Measurements from ENCODE around the gene UBR7.

GRCh38 chr14:93195316-93195999 is 11.6 kb upstream of the UBR7 start:
- TF ChIP-seq TARDBP (IDR thresholded peaks at IDR 0.05) (no peak), LEF1 (IDR thresholded peaks at IDR 0.05; ENCODE audit: borderline replicate concordance) (no peak)

Data from HEK293T (cell line).